HCT116 (cell line): ENCODE results near the gene TEP1. TPM values are rescaled to one million over a fixed set of nuclear protein-coding genes. Genes with fewer than 3 reads are reported as not detected.

Experiments used
- ATAC-seq: fragments of 200-7000 bp; cut with Tn5 transposase; 2 replicates; pipeline ENCODE4 v1.9.1; 2020; ENCODE audit warnings: mild to moderate bottlenecking, moderate library complexity
- BruUV-seq: library from RNA; stranded (reverse); fragments of 400-500 nt; replicated peaks from 2 replicates; lab custom pipeline; 2021; lab: Mats Ljungman, UMichigan
- CTCF ChIA-PET: fragments of 300-600 bp; sonication (Branson Sonifier 250); formaldehyde crosslinking; loops from one replicate; lab custom pipeline; 2021; ENCODE audit warnings: antibody characterized with exemption; lab: Charles Lee
- POLR2A ChIA-PET: fragments of 300-600, 350-600 bp; sonication (Branson Sonifier 250); formaldehyde crosslinking; loops from one replicate; lab custom pipeline; 2021; ENCODE audit warnings: antibody characterized with exemption; lab: Charles Lee
- RAD21 ChIA-PET, 2 experiments: fragments of 300-600 bp; sonication (Branson Sonifier 250); formaldehyde crosslinking; loops; one replicate each; lab custom pipeline; 2023; ENCODE audit warnings: low total read pairs in 2 of 2; ENCODE audit not compliant: uncharacterized antibody in 2 of 2, unreplicated experiment in 2 of 2, low non-redundant PET in 1 of 2; lab: Charles Lee
- DNase-seq: peaks from one replicate; pipeline ENCODE4 v3.0.0-alpha.2; 2010; ENCODE audit warnings: low read depth, low spot score
- H2AFZ ChIP-seq: fragments of 200-600 bp; shearing (Covaris generic), sonication (generic); 2 replicates; pipeline ENCODE4 v1.6.1; 2017; ENCODE audit warnings: low read depth, mixed run types, mixed read lengths, antibody characterized with exemption, low read length; ENCODE audit not compliant: poor library complexity, severe bottlenecking
- H3K27ac ChIP-seq: 2 replicates; pipeline ENCODE4 v1.5.1; 2012; ENCODE audit warnings: low read depth, low read length
- H3K27me3 ChIP-seq: fragments of 200-600 bp; sonication (generic); 2 replicates; pipeline ENCODE4 v1.6.1; 2016; ENCODE audit warnings: mixed run types, low read length, mixed read lengths; ENCODE audit not compliant: insufficient read depth
- H3K36me3 ChIP-seq, 2 experiments: fragments of 200-500 bp in 1 of 2; fragments of 200-600 bp in 1 of 2; sonication (Bioruptor generic) in 1 of 2; sonication (generic) in 1 of 2; 2 replicates each; pipeline versions ENCODE4 v1.5.1 to v1.6.1; 2014 to 2016; ENCODE audit warnings: low read length in 2 of 2, inconsistent platforms in 1 of 2, mixed read lengths in 1 of 2, mixed run types in 1 of 2; ENCODE audit not compliant: insufficient read depth in 2 of 2, control insufficient read depth in 1 of 2
- H3K4me1 ChIP-seq, 2 experiments: fragments of 200-600 bp in 1 of 2; sonication (generic) in 1 of 2; 2 replicates each; pipeline versions ENCODE4 v1.5.1 to v1.6.1; 2012 to 2017; ENCODE audit warnings: low read length in 2 of 2, inconsistent platforms in 1 of 2, mild to moderate bottlenecking in 1 of 2, mixed read lengths in 1 of 2, mixed run types in 1 of 2, moderate library complexity in 1 of 2; ENCODE audit not compliant: insufficient read depth in 2 of 2, control insufficient read depth in 1 of 2
- H3K4me2 ChIP-seq: fragments of 200-600 bp; sonication (generic); 2 replicates; pipeline ENCODE4 v1.6.1; 2017; ENCODE audit warnings: mixed run types, low read length, mixed read lengths
- H3K4me3 ChIP-seq, 2 experiments: fragments of 200-600 bp in 1 of 2; sonication (generic) in 1 of 2; replicated peaks in 1 of 2; 2 replicates each; pipeline ENCODE4 v1.5.1; 2011 to 2016; ENCODE audit warnings: low read length in 2 of 2, control low read depth in 1 of 2, low read depth in 1 of 2, mild to moderate bottlenecking in 1 of 2, mixed read lengths in 1 of 2, mixed run types in 1 of 2
- H3K79me2 ChIP-seq: fragments of 200-600 bp; sonication (generic); 2 replicates; pipeline ENCODE4 v1.6.1; 2017; ENCODE audit warnings: mild to moderate bottlenecking, mixed run types, low read length, moderate library complexity, mixed read lengths; ENCODE audit not compliant: insufficient read depth
- H3K9ac ChIP-seq: fragments of 200-600 bp; sonication (generic); 2 replicates; pipeline ENCODE4 v1.6.1; 2016; ENCODE audit warnings: low read length, mixed read lengths
- H3K9me2 ChIP-seq: fragments of 200-600 bp; sonication (generic), shearing (Covaris generic); 2 replicates; pipeline ENCODE4 v1.6.1; 2017; ENCODE audit warnings: mixed run types, mild to moderate bottlenecking, moderate library complexity; ENCODE audit not compliant: insufficient read depth
- H3K9me3 ChIP-seq, 2 experiments: fragments of 200-500 bp in 1 of 2; fragments of 200-600 bp in 1 of 2; sonication (Bioruptor generic) in 1 of 2; sonication (generic) in 1 of 2; 2 replicates each; pipeline ENCODE4 v1.6.1; 2014 to 2017; ENCODE audit warnings: low read length in 2 of 2, mixed read lengths in 2 of 2, inconsistent platforms in 1 of 2, low read depth in 1 of 2, mild to moderate bottlenecking in 1 of 2, mixed run types in 1 of 2, moderate library complexity in 1 of 2; ENCODE audit not compliant: control insufficient read depth in 1 of 2, insufficient read depth in 1 of 2
- H4K20me1 ChIP-seq: fragments of 200-600 bp; sonication (generic), shearing (Covaris generic); 2 replicates; pipeline ENCODE4 v1.6.1; 2017; ENCODE audit warnings: mixed run types, mild to moderate bottlenecking, moderate library complexity; ENCODE audit not compliant: insufficient read depth
- CBX3 ChIP-seq: IDR thresholded peaks from 2 replicates; pipeline ENCODE4 v1.6.1; 2012; ENCODE audit warnings: low read depth
- CEBPB ChIP-seq: IDR thresholded peaks from 2 replicates; pipeline ENCODE4 v1.6.1; 2012; ENCODE audit warnings: low read depth
- EGR1 ChIP-seq: IDR thresholded peaks from 2 replicates; pipeline ENCODE4 v1.6.1; 2012; ENCODE audit warnings: low read depth
- ELF1 ChIP-seq: IDR thresholded peaks from 2 replicates; pipeline ENCODE4 v1.6.1; 2012; ENCODE audit warnings: low read depth, borderline replicate concordance
- EZH2 ChIP-seq: fragments of 200-600 bp; sonication (generic); IDR thresholded peaks from 2 replicates; pipeline ENCODE4 v1.6.1; 2017; ENCODE audit warnings: antibody characterized with exemption, mixed run types
- EZH2phosphoT487 ChIP-seq: fragments of 200-600 bp; IDR thresholded peaks from 2 replicates; pipeline ENCODE4 v1.6.1; 2018; ENCODE audit warnings: antibody characterized with exemption, borderline replicate concordance
- FOSL1 ChIP-seq: IDR thresholded peaks from 2 replicates; pipeline ENCODE4 v1.6.1; 2012; ENCODE audit warnings: low read depth
- JUND ChIP-seq: IDR thresholded peaks from 2 replicates; pipeline ENCODE4 v1.6.1; 2012
- POLR2A ChIP-seq: IDR thresholded peaks from 2 replicates; pipeline ENCODE4 v1.7.0; 2011; ENCODE audit warnings: borderline replicate concordance; ENCODE audit not compliant: insufficient read depth, insufficient read length; ENCODE audit errors: extremely low read depth
- POLR2AphosphoS5 ChIP-seq: IDR thresholded peaks from 2 replicates; pipeline ENCODE4 v1.6.1; 2011; ENCODE audit warnings: mild to moderate bottlenecking, low read depth, low read length, moderate library complexity
- RAD21 ChIP-seq: IDR thresholded peaks from 2 replicates; pipeline ENCODE4 v1.6.1; 2012; ENCODE audit warnings: low read depth, mild to moderate bottlenecking
- SIN3A ChIP-seq: IDR thresholded peaks from 2 replicates; pipeline ENCODE4 v1.6.1; 2012; ENCODE audit warnings: low read depth
- SP1 ChIP-seq: IDR thresholded peaks from 2 replicates; pipeline ENCODE4 v1.6.1; 2012; ENCODE audit warnings: low read depth
- SRF ChIP-seq: IDR thresholded peaks from 2 replicates; pipeline ENCODE4 v1.6.1; 2012; ENCODE audit warnings: low read depth
- TCF7L2 ChIP-seq: IDR thresholded peaks from 2 replicates; pipeline ENCODE4 v1.7.0; 2011; ENCODE audit warnings: borderline replicate concordance, inconsistent platforms; ENCODE audit not compliant: insufficient read depth, insufficient read length; ENCODE audit errors: extremely low read depth
- YY1 ChIP-seq: IDR thresholded peaks from 2 replicates; pipeline ENCODE4 v1.6.1; 2011; ENCODE audit warnings: low read length, low read depth, moderate library complexity, mild to moderate bottlenecking; ENCODE audit not compliant: insufficient replicate concordance; ENCODE audit errors: extremely low read depth
- ZFX ChIP-seq: fragments of 450-650 bp; IDR thresholded peaks from 2 replicates; pipeline ENCODE4 v1.6.1; 2017
- ZNF274 ChIP-seq: fragments of 200-500 bp; sonication (Bioruptor generic); IDR thresholded peaks from 2 replicates; pipeline ENCODE4 v1.6.1; 2014; ENCODE audit warnings: mild to moderate bottlenecking, low read depth, low read length, inconsistent platforms
- intact Hi-C: fragments of 100-400 bp; cut with micrococcal nuclease; formaldehyde crosslinking; loops from 2 replicates; pipeline ENCODE4 v1.10.0; 2022
- total RNA-seq: library from RNA; stranded (reverse); gene quantifications from one replicate; pipeline ENCODE4 v1.2.1, GENCODE V29; 2021; ENCODE audit not compliant: unreplicated experiment
- TF ChIP-seq, protein P1 (sequence below): IDR thresholded peaks from 2 replicates; pipeline ENCODE4 v1.6.1; 2011; ENCODE audit warnings: mild to moderate bottlenecking, low read length, moderate library complexity; ENCODE audit not compliant: insufficient replicate concordance; ENCODE audit errors: extremely low read depth
- TF ChIP-seq, protein P2 (sequence below): IDR thresholded peaks from 2 replicates; pipeline ENCODE4 v1.6.1; 2012; ENCODE audit warnings: low read depth
- TF ChIP-seq, protein P3 (sequence below): IDR thresholded peaks from 2 replicates; pipeline ENCODE4 v1.6.1; 2012

Gene TEP1
- total RNA-seq, 1 experiment from 2014 or later = 22.4 TPM

DNA sequence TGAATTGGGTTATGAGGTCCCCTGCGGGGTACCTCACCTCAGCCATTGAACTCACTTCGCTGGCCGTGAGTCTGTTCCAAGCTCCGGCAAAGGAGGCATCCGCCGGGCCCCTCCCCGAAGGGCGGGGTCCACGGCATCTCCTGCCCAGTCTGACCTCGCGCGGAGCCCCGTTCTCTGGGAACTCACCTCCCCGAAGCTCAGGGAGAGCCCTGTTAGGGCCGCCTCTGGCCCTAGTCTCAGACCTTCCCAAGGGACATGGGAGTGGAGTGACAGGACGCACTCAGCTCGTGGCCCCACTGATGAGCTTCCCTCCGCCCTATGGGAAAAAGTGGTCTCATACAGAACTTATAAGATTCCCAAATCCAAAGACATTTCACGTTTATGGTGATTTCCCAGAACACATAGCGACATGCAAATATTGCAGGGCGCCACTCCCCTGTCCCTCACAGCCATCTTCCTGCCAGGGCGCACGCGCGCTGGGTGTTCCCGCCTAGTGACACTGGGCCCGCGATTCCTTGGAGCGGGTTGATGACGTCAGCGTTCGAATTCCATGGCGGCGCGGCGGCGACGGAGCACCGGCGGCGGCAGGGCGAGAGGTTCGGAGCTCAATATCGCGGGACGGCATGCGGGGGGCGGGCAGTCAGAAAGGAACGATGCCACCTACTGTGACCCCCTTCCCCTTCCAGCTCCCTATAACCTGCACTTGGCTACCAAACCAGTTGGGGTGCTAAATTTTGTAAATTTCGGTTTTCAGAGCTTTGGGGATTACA, 70.0 kb downstream of the TEP1 start, which contains the start of gene PARP2:
TSS of gene PARP2 (plus strand) at position 544 of the 770 bp plus-strand sequence. CDS start at position 551, 7 bp downstream.
- peak within 1 kb of the TSS; percentile 67 to 94 for H3K4me3 ChIP-seq
- TSS peak; percentile 100 for BruUV-seq
- peaks cover 5 to 15% of the 10 kb centered on the region in 2 experiments; a peak in 3 of 4 replicates for H3K4me1 ChIP-seq
- H3K27ac ChIP-seq = peak within 1 kb of the TSS; percentile 95
- H3K9me2 ChIP-seq = no peaks in the 10 kb centered on the region
- CTCF ChIA-PET = interaction anchor here (0.7 to 3.0 kb wide), 10 partner anchors 15 to 761 kb away, joined by 3 to 17 read pairs (median 5); no protein-coding TSS in a partner anchor
- intact Hi-C loops = loop anchor here (1.0 to 5.0 kb wide), 5 partner anchors 69 to 338 kb away; partner anchors contain the start of genes PIP4P1 and TEP1
- H3K27me3 ChIP-seq = no peaks in the 10 kb centered on the region
- H2AFZ ChIP-seq = peak within 1 kb of the TSS; percentile 4
- H3K9me3 ChIP-seq = no peaks in the 10 kb centered on the region
- POLR2A ChIA-PET = interaction anchor here (0.7 to 4.3 kb wide), 35 partner anchors 10 to 339 kb away, joined by 3 to 47 read pairs (median 4); partner anchors contain the start of genes APEX1, CCNB1IP1, OSGEP and PIP4P1
- H3K36me3 ChIP-seq = peaks cover 20 to 25% of the 10 kb centered on the region in 2 experiments
- H3K4me2 ChIP-seq = peak within 1 kb of the TSS; percentile 82
- H4K20me1 ChIP-seq = no peaks in the 10 kb centered on the region
- H3K9ac ChIP-seq = peak within 1 kb of the TSS; percentile 84
- ATAC-seq (peak; percentile 95), DNase-seq (peak; percentile 99)
- RAD21 ChIA-PET = interaction anchor here (0.6 to 1.1 kb wide), 7 partner anchors 11 to 310 kb away, joined by 3 to 6 read pairs (median 3); partner anchors contain the start of genes CCNB1IP1 (in 1 of the 2) and PIP4P1 (in 1 of the 2)
- H3K79me2 ChIP-seq = peaks cover 30% of the 10 kb centered on the region
- no peak for TF ChIP-seq ZNF274
- peak; percentile 57; the same call in 1 of the 2 replicates for TF ChIP-seq CBX3
- TF ChIP-seq EZH2phosphoT487 = no peak
- TF ChIP-seq ELF1 = no peak
- TF ChIP-seq SRF = peak; percentile 49; the same call in 1 of the 2 replicates
- peak; percentile 100 for TF ChIP-seq POLR2A
- no peak; the same call in 1 of the 2 replicates for TF ChIP-seq EGR1
- TF ChIP-seq RAD21 = no peak
- TF ChIP-seq ZFX = no peak
- peak; percentile 3; the same call in 1 of the 2 replicates for TF ChIP-seq JUND
- TF ChIP-seq EZH2 = no peak
- TF ChIP-seq CEBPB = 0 out of 2 replicates have a peak, but pooled peaks have one; percentile 0
- no peak for TF ChIP-seq FOSL1
- TF ChIP-seq YY1 = peak; percentile 79
- TF ChIP-seq, protein P1, sequence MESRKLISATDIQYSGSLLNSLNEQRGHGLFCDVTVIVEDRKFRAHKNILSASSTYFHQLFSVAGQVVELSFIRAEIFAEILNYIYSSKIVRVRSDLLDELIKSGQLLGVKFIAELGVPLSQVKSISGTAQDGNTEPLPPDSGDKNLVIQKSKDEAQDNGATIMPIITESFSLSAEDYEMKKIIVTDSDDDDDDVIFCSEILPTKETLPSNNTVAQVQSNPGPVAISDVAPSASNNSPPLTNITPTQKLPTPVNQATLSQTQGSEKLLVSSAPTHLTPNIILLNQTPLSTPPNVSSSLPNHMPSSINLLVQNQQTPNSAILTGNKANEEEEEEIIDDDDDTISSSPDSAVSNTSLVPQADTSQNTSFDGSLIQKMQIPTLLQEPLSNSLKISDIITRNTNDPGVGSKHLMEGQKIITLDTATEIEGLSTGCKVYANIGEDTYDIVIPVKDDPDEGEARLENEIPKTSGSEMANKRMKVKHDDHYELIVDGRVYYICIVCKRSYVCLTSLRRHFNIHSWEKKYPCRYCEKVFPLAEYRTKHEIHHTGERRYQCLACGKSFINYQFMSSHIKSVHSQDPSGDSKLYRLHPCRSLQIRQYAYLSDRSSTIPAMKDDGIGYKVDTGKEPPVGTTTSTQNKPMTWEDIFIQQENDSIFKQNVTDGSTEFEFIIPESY = peak; percentile 81
- peak; percentile 99 for TF ChIP-seq POLR2AphosphoS5
- TF ChIP-seq, protein P2, sequence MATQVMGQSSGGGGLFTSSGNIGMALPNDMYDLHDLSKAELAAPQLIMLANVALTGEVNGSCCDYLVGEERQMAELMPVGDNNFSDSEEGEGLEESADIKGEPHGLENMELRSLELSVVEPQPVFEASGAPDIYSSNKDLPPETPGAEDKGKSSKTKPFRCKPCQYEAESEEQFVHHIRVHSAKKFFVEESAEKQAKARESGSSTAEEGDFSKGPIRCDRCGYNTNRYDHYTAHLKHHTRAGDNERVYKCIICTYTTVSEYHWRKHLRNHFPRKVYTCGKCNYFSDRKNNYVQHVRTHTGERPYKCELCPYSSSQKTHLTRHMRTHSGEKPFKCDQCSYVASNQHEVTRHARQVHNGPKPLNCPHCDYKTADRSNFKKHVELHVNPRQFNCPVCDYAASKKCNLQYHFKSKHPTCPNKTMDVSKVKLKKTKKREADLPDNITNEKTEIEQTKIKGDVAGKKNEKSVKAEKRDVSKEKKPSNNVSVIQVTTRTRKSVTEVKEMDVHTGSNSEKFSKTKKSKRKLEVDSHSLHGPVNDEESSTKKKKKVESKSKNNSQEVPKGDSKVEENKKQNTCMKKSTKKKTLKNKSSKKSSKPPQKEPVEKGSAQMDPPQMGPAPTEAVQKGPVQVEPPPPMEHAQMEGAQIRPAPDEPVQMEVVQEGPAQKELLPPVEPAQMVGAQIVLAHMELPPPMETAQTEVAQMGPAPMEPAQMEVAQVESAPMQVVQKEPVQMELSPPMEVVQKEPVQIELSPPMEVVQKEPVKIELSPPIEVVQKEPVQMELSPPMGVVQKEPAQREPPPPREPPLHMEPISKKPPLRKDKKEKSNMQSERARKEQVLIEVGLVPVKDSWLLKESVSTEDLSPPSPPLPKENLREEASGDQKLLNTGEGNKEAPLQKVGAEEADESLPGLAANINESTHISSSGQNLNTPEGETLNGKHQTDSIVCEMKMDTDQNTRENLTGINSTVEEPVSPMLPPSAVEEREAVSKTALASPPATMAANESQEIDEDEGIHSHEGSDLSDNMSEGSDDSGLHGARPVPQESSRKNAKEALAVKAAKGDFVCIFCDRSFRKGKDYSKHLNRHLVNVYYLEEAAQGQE = no peak
- peak; percentile 60 for TF ChIP-seq SP1
- peak; percentile 92 for TF ChIP-seq SIN3A
- no peak for TF ChIP-seq TCF7L2
- TF ChIP-seq, protein P3, sequence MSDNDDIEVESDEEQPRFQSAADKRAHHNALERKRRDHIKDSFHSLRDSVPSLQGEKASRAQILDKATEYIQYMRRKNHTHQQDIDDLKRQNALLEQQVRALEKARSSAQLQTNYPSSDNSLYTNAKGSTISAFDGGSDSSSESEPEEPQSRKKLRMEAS = peak; percentile 63
